GM19395 (cell line): ENCODE measurements around the gene APOM.

Source experiments
- ATAC-seq: cut with Tn5 transposase; IDR thresholded peaks from one replicate; pipeline ENCODE4 v1.9.1; 2021; ENCODE audit warnings: mild to moderate bottlenecking, moderate library complexity; ENCODE audit not compliant: unreplicated experiment

Gene APOM

GRCh38 chr6:31630177-31630934, 25.3 kb upstream of the APOM start:
- ATAC-seq = no peak

GRCh38 chr6:31631209-31631608, 24.5 kb upstream of the APOM start:
- no peak for ATAC-seq

- ATAC-seq = no peak
Measured at GRCh38 chr6:31631681-31632278, 23.9 kb upstream of the APOM start.

- ATAC-seq = no peak
Measured at GRCh38 chr6:31632279-31632946, 23.3 kb upstream of the APOM start.

GRCh38 chr6:31633447-31633846, 22.2 kb upstream of the APOM start:
- no peak for ATAC-seq

- no peak for ATAC-seq
Measured at GRCh38 chr6:31634131-31634530, 21.6 kb upstream of the APOM start.

- ATAC-seq = no peak
Measured at GRCh38 chr6:31634969-31635575, 20.6 kb upstream of the APOM start.

GRCh38 chr6:31636698-31637596, 18.7 kb upstream of the APOM start:
- ATAC-seq = no peak

- ATAC-seq = no peak
Measured at GRCh38 chr6:31639043-31639442, 16.7 kb upstream of the APOM start.

GRCh38 chr6:31639449-31639861, 16.2 kb upstream of the APOM start:
- ATAC-seq = no peak

GRCh38 chr6:31640612-31641011, 15.1 kb upstream of the APOM start:
- ATAC-seq = no peak

- ATAC-seq = no peak
Measured at GRCh38 chr6:31641370-31641769, 14.3 kb upstream of the APOM start.

GRCh38 chr6:31642798-31643570, 12.7 kb upstream of the APOM start:
- no peak for ATAC-seq

GRCh38 chr6:31643818-31644454, 11.8 kb upstream of the APOM start:
- ATAC-seq = no peak

- no peak for ATAC-seq
Measured at GRCh38 chr6:31645325-31645724, 10.4 kb upstream of the APOM start.

GRCh38 chr6:31651602-31652191, 4.0 kb upstream of the APOM start:
- peak; percentile 26 for ATAC-seq

- ATAC-seq = peak; percentile 65
Measured at GRCh38 chr6:31652925-31653724, 2.6 kb upstream of the APOM start.
